Urinary bladder (tissue), 4 donors: ENCODE data around the gene PAOX. TPM values are rescaled to one million over a fixed set of nuclear protein-coding genes. Genes with fewer than 3 reads are reported as not detected.
"Not testable (repeated sequence)": the region's sequence is repeated elsewhere in the genome, so short reads cannot be mapped to it uniquely, and the experiment has no call there.

ENCODE experiments used
- DNase-seq: peaks from one replicate; pipeline ENCODE4 v3.0.0-alpha.2; 2015; ENCODE audit errors: extremely low spot score
- H3K27ac ChIP-seq: one replicate; pipeline ENCODE4 v1.5.1; 2013; ENCODE audit warnings: low read depth, mild to moderate bottlenecking, moderate library complexity
- H3K36me3 ChIP-seq: one replicate; pipeline ENCODE4 v1.6.1; 2013; ENCODE audit warnings: mild to moderate bottlenecking, moderate library complexity; ENCODE audit not compliant: insufficient read depth
- H3K4me1 ChIP-seq: one replicate; pipeline ENCODE4 v1.6.1; 2013; ENCODE audit warnings: mild to moderate bottlenecking, moderate library complexity; ENCODE audit not compliant: insufficient read depth
- H3K4me3 ChIP-seq: one replicate; pipeline ENCODE4 v1.5.1; 2013; ENCODE audit warnings: low read depth, low read length
- WGBS: extraction: QIAGEN DNeasy Blood & Tissue Kit; methylation state at CpG from one replicate; pipeline ENCODE4 v1.1.7; 2013; 5-methylcytosine and 5-hydroxymethylcytosine counted together
- polyA plus RNA-seq: library from polyadenylated mRNA; stranded (reverse); fragments of 200-250 nt; gene quantifications from one replicate; pipeline ENCODE4 v1.2.3, GENCODE V29; 2013
- total RNA-seq: library from RNA; depleted of rRNA; stranded (reverse); fragments of >200 nt; gene quantifications from one replicate; pipeline ENCODE4 v1.2.3, GENCODE V29; 2014
- donor health status: healthy with polysubstance abuse.
- donor health status: healthy.

Gene PAOX
- total and polyA plus RNA-seq, 2 donors: 4.3 to 8.9 TPM

GRCh38 chr10:133362846-133363245 is 16.2 kb upstream of the PAOX start:
- Histone ChIP-seq H3K4me3 (no peak overlapping the region), H3K27ac (no peak overlapping the region), H3K36me3 (peaks cover 7% of the 10 kb centered on the region), H3K4me1 (no peaks in the 10 kb centered on the region)
- 92% methylated on average over 13 of the region's 13 CpGs for WGBS
- no peak for DNase-seq

GRCh38 chr10:133364645-133365431 is 14.2 kb upstream of the PAOX start:
- H3K36me3 ChIP-seq: peaks cover 7% of the 10 kb centered on the region

DNA sequence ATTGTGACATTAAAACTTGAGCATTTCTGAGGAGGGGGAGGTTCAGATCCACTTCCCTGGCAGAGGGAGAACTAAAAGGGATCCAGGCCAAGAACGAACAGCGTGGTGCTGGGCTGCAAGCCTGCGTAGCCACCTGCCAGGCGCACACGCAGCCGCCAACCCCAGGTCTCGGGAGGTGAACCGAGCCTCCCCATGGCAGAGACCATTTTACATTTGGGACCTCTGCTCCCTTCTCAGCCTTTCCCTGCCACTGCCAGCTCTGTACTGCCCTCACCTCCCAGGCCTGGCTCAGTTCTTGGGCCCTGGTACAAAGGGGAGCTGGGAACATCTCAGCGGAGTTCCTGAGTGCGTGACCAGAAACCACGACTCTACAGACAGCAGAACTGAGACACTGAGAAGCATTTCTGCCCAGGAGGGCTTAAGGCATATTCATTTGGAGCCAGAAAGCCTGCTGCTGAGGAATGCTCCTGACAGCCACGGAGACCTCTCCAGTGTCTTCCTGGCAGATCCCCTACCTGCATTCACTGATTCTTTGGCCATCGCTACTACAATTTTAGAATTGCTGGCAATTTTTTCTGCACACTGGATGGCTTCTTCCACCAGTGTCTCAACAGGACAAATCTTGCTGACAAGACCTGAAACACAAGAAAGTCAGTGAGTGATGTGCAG is 13.5 kb upstream of the PAOX start:
- no peaks in the 10 kb centered on the region for H3K4me1 ChIP-seq
- H3K4me3 ChIP-seq: no peak overlapping the region
- H3K27ac ChIP-seq: no peak overlapping the region
- H3K36me3 ChIP-seq: peaks cover 7% of the 10 kb centered on the region
- DNase-seq: no peak
- WGBS: 89% methylated on average over 13 of the region's 13 CpGs

More at GRCh38 chr10:133364645-133365431, 14.2 kb upstream of the PAOX start:
- no peak overlapping the region for H3K27ac ChIP-seq
- WGBS: 82% methylated on average over 29 of the region's 29 CpGs
- H3K4me3 ChIP-seq: no peak overlapping the region
- no peak for DNase-seq
- no peaks in the 10 kb centered on the region for H3K4me1 ChIP-seq

DNA sequence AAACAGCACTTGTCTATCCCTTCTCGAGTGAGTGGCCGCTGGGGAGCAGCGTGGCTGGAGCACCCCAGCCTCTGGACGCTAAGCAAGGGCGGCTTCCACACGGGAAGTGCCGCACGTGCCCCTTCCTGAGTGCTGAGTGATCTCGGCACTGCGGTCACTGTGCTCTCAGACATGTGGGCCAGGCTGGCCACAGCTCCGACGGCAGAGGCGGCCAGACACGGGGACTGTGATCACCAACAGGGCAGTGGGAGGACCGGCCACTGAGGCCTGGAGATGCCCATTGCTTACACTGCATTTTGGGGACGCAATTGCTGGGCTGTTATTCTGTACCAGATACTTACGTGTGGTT is 13.0 kb upstream of the PAOX start:
- no peak for DNase-seq
- 85% methylated on average over 17 of the region's 17 CpGs for WGBS
- Histone ChIP-seq H3K4me1 (no peaks in the 10 kb centered on the region), H3K4me3 (no peak overlapping the region), H3K27ac (no peak overlapping the region), H3K36me3 (peaks cover 7% of the 10 kb centered on the region)

GRCh38 chr10:133366751-133367150 is 12.3 kb upstream of the PAOX start:
- Histone ChIP-seq H3K4me3 (no peak overlapping the region), H3K36me3 (peaks cover 7% of the 10 kb centered on the region), H3K4me1 (no peaks in the 10 kb centered on the region), H3K27ac (no peak overlapping the region)
- 95% methylated on average over 13 of the region's 13 CpGs for WGBS
- DNase-seq: no peak

GRCh38 chr10:133367461-133367860 is 11.6 kb upstream of the PAOX start:
- not testable (repeated sequence) for H3K36me3 ChIP-seq, DNase-seq, H3K4me1 ChIP-seq, H3K4me3 ChIP-seq, H3K27ac ChIP-seq
- 84% methylated on average over 4 of the region's 7 CpGs for WGBS

GRCh38 chr10:133368153-133368552 is 10.9 kb upstream of the PAOX start:
- WGBS: 94% methylated on average over 7 of the region's 7 CpGs
- peaks cover 3% of the 10 kb centered on the region for H3K36me3 ChIP-seq

GRCh38 chr10:133370030-133370786 is 8.9 kb upstream of the PAOX start:
- Histone ChIP-seq H3K27ac (no peak overlapping the region), H3K4me3 (no peak overlapping the region), H3K36me3 (peaks cover 3% of the 10 kb centered on the region), H3K4me1 (no peaks in the 10 kb centered on the region)
- 91% methylated on average over 24 of the region's 24 CpGs for WGBS
- DNase-seq: no peak

More at GRCh38 chr10:133368153-133368552, 10.9 kb upstream of the PAOX start:
- Histone ChIP-seq H3K27ac (no peak overlapping the region), H3K4me1 (no peaks in the 10 kb centered on the region), H3K4me3 (no peak overlapping the region)
- no peak for DNase-seq

- Histone ChIP-seq H3K27ac (no peak overlapping the region), H3K4me1 (no peaks in the 10 kb centered on the region), H3K36me3 (no peaks in the 10 kb centered on the region), H3K4me3 (peak overlapping the region; percentile 84)
- WGBS: 40% methylated on average over 20 of the region's 20 CpGs
- no peak for DNase-seq
Measured at GRCh38 chr10:133372507-133372906, 6.6 kb upstream of the PAOX start.

- WGBS: under 1% methylated on average over 89 of the region's 89 CpGs
Measured at GRCh38 chr10:133373174-133374090, 5.6 kb upstream of the PAOX start, which contains the start of gene ECHS1. ECHS1 (minus strand) TSS chr10:133373354; CDS start chr10:133373333, 21 bp downstream.

DNA sequence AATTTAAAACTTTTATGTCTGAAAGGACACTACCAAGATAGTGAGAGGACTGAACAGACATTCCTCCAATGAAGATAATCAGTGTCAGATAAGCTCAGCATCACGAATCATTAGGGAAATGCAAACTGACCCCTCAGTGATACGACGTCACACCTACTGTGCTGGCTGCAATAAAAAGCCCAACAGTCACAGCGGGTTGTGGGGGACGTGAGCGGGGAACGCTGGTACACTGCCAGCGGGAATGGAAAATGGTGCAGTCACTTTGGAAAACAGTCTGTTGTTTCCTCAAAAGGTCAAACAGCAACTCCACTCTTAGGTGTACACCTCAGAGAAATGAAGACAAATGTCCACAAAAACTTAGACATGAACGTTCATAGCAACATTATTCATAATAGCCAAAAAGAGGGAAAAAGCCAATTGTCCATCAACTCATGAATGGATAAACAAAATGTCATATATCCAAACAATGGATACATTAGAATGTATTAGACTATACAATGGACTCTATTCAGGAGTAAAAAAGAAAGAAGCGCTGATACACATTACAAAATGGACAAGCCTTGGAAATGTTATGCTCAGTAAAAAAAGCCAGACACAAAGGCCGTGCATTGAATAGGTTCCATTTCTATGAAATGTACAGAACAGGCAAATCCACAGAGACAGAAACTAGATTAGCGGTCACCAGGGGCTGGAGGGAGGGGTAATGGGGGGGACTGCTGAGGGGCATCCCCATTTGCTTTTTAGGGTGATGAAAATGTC is 3.5 kb upstream of the PAOX start:
- no peaks in the 10 kb centered on the region for H3K4me1 ChIP-seq
- H3K36me3 ChIP-seq: no peaks in the 10 kb centered on the region
- no peak overlapping the region for H3K27ac ChIP-seq
- 67% methylated on average over 12 of the region's 12 CpGs for WGBS
- no peak overlapping the region for H3K4me3 ChIP-seq
- DNase-seq: no peak

More at GRCh38 chr10:133373174-133374090, 5.6 kb upstream of the PAOX start, which contains the start of gene ECHS1:
- DNase-seq: peak; percentile 73
- Histone ChIP-seq H3K4me1 (no peaks in the 10 kb centered on the region), H3K27ac (peak within 1 kb of the TSS; percentile 76), H3K36me3 (no peaks in the 10 kb centered on the region), H3K4me3 (peak within 1 kb of the TSS; percentile 84)

GRCh38 chr10:133376183-133376582 is 2.9 kb upstream of the PAOX start:
- H3K4me3 ChIP-seq, H3K4me1 ChIP-seq, DNase-seq, H3K36me3 ChIP-seq, H3K27ac ChIP-seq: not testable (repeated sequence)
- WGBS: 91% methylated on average over 5 of the region's 5 CpGs
